LHCN-M2 (cell line): ENCODE results near the gene DYNLT1. TPM values are rescaled to one million over a fixed set of nuclear protein-coding genes. Genes with fewer than 3 reads are reported as not detected.

ENCODE experiments used
- DNase-seq: peaks from one replicate; pipeline ENCODE4 v3.0.0-alpha.2; 2012; ENCODE audit warnings: low read depth
- total RNA-seq: library from RNA; depleted of rRNA; stranded (reverse); fragments of >200 nt; gene quantifications from 2 replicates; pipeline ENCODE4 v1.2.3, GENCODE V29; 2014; rRNA removed

DYNLT1 gene
- total RNA-seq, 1 experiment from 2014 or later: 90.4 TPM

- DNase-seq: no peak
Observed at GRCh38 chr6:158603261-158604047, 41.1 kb downstream of the DYNLT1 start.

DNA sequence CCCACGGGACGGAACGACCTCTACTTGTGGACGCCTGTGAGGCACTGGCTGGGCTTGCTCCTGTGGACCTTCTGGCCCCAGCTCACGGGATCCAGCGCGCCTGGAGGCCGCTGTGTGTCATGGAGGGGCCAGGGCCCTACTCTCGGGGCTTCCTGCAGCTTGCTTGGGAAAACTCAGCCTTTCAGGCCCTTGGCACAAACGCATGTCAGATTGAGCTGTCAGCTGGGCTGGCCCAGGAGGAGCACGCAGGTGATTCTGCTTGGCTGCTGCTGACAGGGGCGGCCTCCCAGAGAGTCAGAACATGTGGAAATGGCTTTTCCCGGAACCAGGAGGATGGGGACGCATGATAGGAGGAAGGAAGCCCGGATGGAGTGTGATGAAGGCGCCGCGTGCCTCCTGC is 44.9 kb downstream of the DYNLT1 start:
- no peak for DNase-seq

- DNase-seq: no peak
Observed at GRCh38 chr6:158597565-158597964, 47.0 kb downstream of the DYNLT1 start.

DNA sequence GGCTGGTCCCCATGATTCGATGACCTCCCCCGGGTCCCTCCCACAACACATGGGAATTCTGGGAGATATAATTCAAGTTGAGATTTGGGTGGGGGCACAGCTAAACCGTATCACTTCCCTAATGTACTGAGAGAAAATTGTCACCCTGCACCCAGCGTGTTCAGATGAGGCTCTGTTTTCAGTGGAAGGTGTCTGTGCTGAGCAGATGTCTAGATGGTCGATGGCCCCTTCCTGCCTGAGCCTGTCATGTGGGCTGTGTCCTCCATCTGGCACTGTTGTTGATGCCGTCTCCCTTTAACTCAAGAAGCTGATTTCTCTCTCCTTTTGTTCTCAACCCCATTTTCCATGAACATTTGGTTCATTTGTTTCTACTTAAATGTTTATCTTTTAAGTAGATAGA is 47.7 kb downstream of the DYNLT1 start:
- no peak for DNase-seq

GRCh38 chr6:158595223-158595622 is 49.3 kb downstream of the DYNLT1 start:
- DNase-seq: no peak

- DNase-seq: no peak
Observed at GRCh38 chr6:158593670-158594069, 50.9 kb downstream of the DYNLT1 start.

DNA sequence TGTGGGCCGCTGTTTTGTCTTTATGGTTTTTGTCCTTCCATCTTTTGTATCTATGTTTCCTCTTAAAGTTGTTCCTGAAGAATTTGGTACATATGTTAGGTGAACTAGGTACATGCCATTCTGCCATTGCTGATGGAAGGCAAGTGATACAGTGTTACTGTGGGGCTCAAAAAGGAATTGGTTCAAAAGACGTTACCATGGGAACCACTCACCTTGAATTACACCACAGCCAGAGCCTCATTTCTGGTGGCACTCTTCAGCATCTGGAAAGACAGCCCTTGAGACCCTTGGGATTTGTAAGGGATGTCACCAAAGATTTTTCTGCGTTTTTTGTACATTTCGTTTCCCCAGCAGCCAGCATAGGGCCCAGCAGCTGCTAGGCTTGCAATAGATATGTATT is 52.7 kb downstream of the DYNLT1 start:
- no peak for DNase-seq

GRCh38 chr6:158591134-158591809 is 53.3 kb downstream of the DYNLT1 start:
- DNase-seq: no peak

GRCh38 chr6:158589366-158589765 is 55.2 kb downstream of the DYNLT1 start:
- no peak for DNase-seq

- DNase-seq: no peak
Observed at GRCh38 chr6:158586652-158587051, 57.9 kb downstream of the DYNLT1 start.

Other genes starting within 250 kb of the DYNLT1 start
- gene TMEM181, start 84.7 kb downstream of the DYNLT1 start, total RNA-seq: 43.4 and 44.8 TPM in 2 replicates
- 9.5 and 13.8 TPM in 2 replicates for gene SYTL3, start 5.3 kb upstream of the DYNLT1 start, total RNA-seq
- 84.7 and 93.2 TPM in 2 replicates for gene EZR, start 174.6 kb upstream of the DYNLT1 start, total RNA-seq